ENCODE measurements around the gene WIF1.

GRCh38 chr12:65090461-65090860, 30.6 kb downstream of the WIF1 start:
- TF ChIP-seq CTCF (IDR thresholded peaks at IDR 0.05): no peak
- no peak for TF ChIP-seq POLR2A (IDR thresholded peaks at IDR 0.05)

Measured in stomach (tissue), 4 donors.